ENCODE measurements around the gene TRIM67. TPM values are rescaled to one million over a fixed set of nuclear protein-coding genes. Genes with fewer than 3 reads are reported as not detected.

Gene TRIM67
- total RNA-seq, 1 donor from 2014 or later, result not detected

GRCh38 chr1:231196307-231196706, 34.4 kb downstream of the TRIM67 start:
- Histone ChIP-seq H3K9me3 (no peaks in the 10 kb centered on the region), H3K4me3 (no peak overlapping the region), H3K27me3 (ENCODE audit: low read depth) (no peaks in the 10 kb centered on the region), H3K4me1 (peaks cover 9% of the 10 kb centered on the region), H3K27ac (no peak overlapping the region), H3K36me3 (no peaks in the 10 kb centered on the region)
- ATAC-seq, result no peak
- no peak for TF ChIP-seq CTCF (IDR thresholded peaks at IDR 0.05)
- no peak for DNase-seq
- intact Hi-C loops (cut with DNase I), result no loop called here

- ATAC-seq, result no peak
- Histone ChIP-seq H3K27me3 (ENCODE audit: low read depth) (no peaks in the 10 kb centered on the region), H3K36me3 (no peaks in the 10 kb centered on the region), H3K9me3 (no peaks in the 10 kb centered on the region), H3K4me3 (no peak overlapping the region), H3K27ac (no peak overlapping the region), H3K4me1 (peaks cover 9% of the 10 kb centered on the region)
- no peak for TF ChIP-seq CTCF (IDR thresholded peaks at IDR 0.05)
- intact Hi-C loops (cut with DNase I), result no loop called here
- no peak for DNase-seq
These were observed 34.9 kb downstream of the TRIM67 start for GRCh38 chr1:231196728-231197127.

GRCh38 chr1:231199868-231200267, 38.0 kb downstream of the TRIM67 start:
- no peak for TF ChIP-seq CTCF (IDR thresholded peaks at IDR 0.05)
- ATAC-seq (no peak), DNase-seq (no peak)
- H3K9me3 ChIP-seq, result no peaks in the 10 kb centered on the region
- no peak overlapping the region for H3K4me3 ChIP-seq
- H3K36me3 ChIP-seq, result no peaks in the 10 kb centered on the region
- no peak overlapping the region for H3K27ac ChIP-seq
- intact Hi-C loops (cut with DNase I), result no loop called here
- H3K4me1 ChIP-seq, result no peaks in the 10 kb centered on the region
- H3K27me3 ChIP-seq (ENCODE audit: low read depth), result no peaks in the 10 kb centered on the region

GRCh38 chr1:231200388-231201031, 38.7 kb downstream of the TRIM67 start:
- Histone ChIP-seq H3K27me3 (ENCODE audit: low read depth) (no peaks in the 10 kb centered on the region), H3K9me3 (no peaks in the 10 kb centered on the region), H3K27ac (no peak overlapping the region), H3K4me3 (no peak overlapping the region), H3K36me3 (no peaks in the 10 kb centered on the region), H3K4me1 (no peaks in the 10 kb centered on the region)
- intact Hi-C loops (cut with DNase I), result no loop called here
- DNase-seq (no peak), ATAC-seq (no peak)
- no peak for TF ChIP-seq CTCF (IDR thresholded peaks at IDR 0.05)

- no peaks in the 10 kb centered on the region for H3K4me1 ChIP-seq
- H3K27me3 ChIP-seq (ENCODE audit: low read depth), result no peaks in the 10 kb centered on the region
- TF ChIP-seq CTCF (IDR thresholded peaks at IDR 0.05), result no peak
- H3K36me3 ChIP-seq, result no peaks in the 10 kb centered on the region
- H3K4me3 ChIP-seq, result no peak overlapping the region
- intact Hi-C loops (cut with DNase I), result no loop called here
- H3K9me3 ChIP-seq, result no peaks in the 10 kb centered on the region
- DNase-seq (no peak), ATAC-seq (no peak)
- no peak overlapping the region for H3K27ac ChIP-seq
These were observed 39.6 kb downstream of the TRIM67 start for GRCh38 chr1:231201375-231201978.

Measured in lower lobe of right lung (tissue), 2 donors.